Measurements from ENCODE around the gene RET.
"Not testable (repeated sequence)": the region's sequence is repeated elsewhere in the genome, so short reads cannot be mapped to it uniquely, and the experiment has no call there.

RET gene

GRCh38 chr10:43078175-43078985, 1.5 kb downstream of the RET start:
- DNase-seq (ENCODE audit: low read depth in 2 of 2) = no peak

DNA sequence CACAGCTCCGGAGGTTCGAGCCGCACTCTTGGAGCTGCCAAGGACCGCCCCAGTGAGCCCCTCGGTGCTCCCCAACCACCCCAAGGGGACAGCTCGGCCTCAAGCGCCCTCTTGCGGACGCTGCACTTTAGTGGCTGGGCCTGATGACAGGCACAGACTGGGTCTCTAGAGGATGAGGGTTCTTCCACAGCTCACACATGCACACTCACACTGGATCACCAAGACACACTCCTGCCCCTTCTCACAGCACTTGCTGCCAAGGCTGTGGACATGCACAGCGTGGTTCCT, 2.1 kb downstream of the RET start:
- peak in 1 of 2 donors; percentile 26 for DNase-seq (ENCODE audit: low read depth in 2 of 2)

- DNase-seq (ENCODE audit: low read depth in 2 of 2) = no peak
These were observed 3.0 kb downstream of the RET start for GRCh38 chr10:43079856-43080255.

DNA sequence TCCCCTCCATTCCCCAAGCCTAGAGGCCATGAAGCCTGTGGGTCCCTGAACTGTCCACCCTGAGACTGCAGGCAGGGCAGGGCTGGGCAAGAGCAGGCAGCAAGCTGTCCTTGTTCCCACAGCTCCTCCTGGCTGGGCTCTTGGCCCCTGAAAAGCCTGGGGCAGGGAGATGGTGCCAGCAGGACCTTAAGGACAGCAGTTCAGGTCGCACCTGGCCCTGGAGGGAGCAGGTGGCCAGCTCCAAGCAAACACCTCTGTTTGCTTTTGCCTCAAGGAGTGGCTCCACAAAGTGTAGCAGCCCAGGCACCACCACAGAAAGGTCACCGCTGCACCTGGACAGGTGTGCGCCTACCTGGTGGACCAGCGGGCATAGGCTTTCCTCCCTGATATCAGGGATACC, 5.2 kb downstream of the RET start:
- no peak for DNase-seq (ENCODE audit: low read depth in 2 of 2)

DNA sequence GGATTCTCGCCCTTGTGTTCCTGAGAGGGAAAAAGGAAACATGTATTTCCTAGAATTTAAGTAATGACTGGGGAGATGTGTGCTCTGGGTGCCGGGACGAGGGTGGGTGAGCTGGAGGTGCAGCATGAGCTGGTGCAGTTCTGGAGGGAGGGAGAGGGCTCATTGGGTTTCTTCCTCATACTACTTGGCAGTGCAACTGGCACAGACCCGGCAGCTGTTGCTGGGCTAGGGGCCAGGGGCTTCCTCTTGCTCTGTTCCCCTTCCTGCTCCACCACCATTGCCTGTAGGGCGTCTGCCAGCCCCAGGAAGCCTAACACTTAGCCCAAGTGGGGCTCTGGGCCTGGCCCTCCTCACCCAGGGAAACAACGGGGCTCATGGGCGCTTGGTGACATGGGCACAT, 5.9 kb downstream of the RET start:
- no peak for DNase-seq (ENCODE audit: low read depth in 2 of 2)

- DNase-seq (ENCODE audit: low read depth in 2 of 2) = no peak
These were observed 6.9 kb downstream of the RET start for GRCh38 chr10:43083764-43084163.

- DNase-seq (ENCODE audit: low read depth in 2 of 2) = no peak
These were observed 7.9 kb downstream of the RET start for GRCh38 chr10:43084812-43085211.

- DNase-seq (ENCODE audit: low read depth in 2 of 2) = no peak
These were observed 9.6 kb downstream of the RET start for GRCh38 chr10:43086321-43086942.

DNA sequence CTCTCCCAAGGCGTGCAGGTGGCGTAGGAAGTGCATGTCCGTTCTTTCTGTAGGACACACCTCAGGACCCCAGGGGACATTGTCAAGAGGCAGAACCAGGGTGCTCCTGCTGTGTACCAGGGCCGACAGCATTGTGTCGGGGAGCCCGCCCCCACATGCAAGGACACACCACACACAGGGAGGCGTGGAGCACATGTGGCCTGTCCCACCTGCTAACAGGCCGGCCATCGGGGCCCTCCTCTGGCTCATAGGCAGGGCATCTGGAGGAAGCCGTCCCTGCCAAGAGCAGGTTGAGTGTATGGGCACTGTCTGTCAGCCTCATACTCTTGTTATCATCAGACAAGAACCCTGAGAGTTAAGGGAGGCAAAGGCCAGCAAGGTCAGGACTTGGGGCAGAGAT, 12.7 kb downstream of the RET start:
- DNase-seq (ENCODE audit: low read depth in 2 of 2) = no peak

DNA sequence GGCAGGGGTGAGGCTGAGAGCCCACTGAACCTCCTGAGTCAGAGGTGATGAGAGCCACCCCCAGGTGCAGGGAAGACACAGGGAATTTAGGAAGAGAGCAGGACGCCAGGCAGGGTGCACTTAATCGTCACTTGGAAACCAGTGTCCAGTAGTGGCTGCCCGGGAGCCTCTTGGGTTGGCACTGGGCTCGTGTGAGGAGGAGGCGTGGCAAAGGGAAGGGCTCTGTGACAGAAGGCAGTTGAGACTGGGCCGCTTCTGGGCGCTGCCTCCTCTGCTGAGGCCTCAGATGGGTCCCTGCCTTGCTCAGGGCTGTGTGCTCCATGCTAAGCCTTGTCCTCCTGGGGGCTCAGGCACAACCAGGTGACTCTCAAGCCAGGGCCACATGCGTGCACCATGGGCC, 13.3 kb downstream of the RET start:
- DNase-seq (ENCODE audit: low read depth in 2 of 2) = no peak

DNA sequence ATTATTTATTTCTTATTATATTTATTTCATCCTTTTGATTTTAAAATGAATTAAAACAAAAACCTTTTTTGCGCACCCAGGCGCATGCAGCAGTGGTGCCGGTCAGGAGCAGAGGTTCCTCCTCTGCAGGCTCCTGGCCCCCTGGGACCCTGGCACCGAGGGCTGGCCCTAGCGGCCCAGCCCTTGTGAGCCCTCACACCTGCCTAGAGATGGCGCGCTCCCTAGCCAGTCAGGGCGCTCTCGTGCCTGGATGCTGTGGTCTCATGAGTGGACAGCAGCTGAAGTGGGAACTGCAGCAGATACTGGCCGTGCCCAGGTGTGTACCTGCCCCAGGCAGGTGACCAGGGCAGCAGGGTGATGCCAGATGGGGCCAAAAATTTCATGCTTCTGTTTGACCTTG, 13.8 kb downstream of the RET start:
- no peak for DNase-seq (ENCODE audit: low read depth in 2 of 2)

- no peak for DNase-seq (ENCODE audit: low read depth in 2 of 2)
These were observed 15.0 kb downstream of the RET start for GRCh38 chr10:43091846-43092245.

DNA sequence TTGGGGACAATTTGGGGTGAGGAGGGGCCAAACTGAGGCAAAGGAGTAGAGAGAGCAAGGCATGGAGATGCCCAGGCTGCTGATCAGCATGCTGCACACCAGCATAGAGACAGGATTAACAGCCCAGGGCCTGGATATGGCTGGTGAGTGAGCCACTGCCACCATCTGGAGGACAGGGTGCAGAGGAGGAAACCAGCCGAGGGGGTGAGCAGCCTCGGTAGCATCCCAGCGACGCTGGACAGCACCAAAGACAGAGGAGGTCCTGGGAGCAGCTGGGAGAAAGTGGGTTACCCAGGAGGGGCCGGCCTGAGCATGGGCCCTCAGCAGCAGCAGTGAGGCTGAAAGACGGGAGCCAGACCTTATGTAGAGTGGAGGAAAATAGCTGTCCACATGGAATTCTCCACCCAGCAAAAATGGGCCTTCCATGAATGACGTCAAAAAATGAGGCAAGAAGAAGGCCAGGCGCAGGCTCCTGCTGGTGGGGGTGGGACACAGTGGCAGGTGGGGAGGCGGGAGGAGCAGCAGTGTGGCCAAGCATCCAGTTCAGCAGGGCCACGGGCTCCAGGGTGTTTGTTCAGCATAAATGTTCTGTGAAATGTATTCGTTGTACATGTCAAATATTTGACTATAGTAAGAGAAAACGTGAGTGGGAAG, 16.7 kb downstream of the RET start:
- DNase-seq (ENCODE audit: low read depth in 2 of 2) = no peak

DNA sequence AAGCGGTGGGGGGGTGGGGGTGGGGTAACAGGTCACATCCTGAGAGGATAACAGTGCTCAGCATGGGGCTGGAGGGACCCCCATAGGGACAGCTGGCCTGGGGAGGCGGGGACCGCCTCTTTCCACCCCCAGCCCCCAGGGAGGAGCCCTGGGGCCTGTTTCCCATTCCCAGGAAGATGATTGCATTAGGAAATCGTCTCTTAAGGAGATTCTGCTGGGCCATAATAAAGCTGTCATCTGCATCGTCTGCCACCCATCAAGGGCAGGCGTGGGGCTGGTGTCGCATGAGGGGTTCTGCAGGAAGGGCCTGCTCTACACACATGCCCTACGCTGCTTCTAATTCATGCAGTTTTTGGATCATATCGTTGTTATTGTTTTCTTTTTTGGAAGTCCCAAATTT, 17.2 kb downstream of the RET start:
- DNase-seq (ENCODE audit: low read depth in 2 of 2) = no peak

GRCh38 chr10:43099339-43099738, 22.5 kb downstream of the RET start:
- DNase-seq (ENCODE audit: low read depth in 2 of 2) = not testable (repeated sequence)

DNA sequence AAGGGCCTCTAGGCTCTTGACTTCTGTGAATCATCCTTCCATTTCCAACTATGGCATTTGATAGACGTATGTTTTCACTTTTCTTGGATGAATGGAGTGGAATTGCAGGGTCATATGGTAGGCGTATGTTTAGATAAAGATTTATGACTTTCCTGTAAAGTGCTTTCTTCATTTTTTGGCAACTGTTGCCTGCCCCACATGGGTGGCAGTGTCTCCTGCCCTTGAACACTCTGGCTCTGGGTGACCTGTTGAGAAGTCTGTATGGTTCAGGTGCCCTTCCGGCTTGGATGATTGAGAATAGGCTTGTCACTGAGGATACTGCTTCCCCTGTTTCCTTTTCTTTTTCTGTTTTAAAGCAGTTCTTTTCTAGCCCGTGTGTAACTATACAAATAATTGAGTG, 23.1 kb downstream of the RET start:
- no peak for DNase-seq (ENCODE audit: low read depth in 2 of 2)

DNA sequence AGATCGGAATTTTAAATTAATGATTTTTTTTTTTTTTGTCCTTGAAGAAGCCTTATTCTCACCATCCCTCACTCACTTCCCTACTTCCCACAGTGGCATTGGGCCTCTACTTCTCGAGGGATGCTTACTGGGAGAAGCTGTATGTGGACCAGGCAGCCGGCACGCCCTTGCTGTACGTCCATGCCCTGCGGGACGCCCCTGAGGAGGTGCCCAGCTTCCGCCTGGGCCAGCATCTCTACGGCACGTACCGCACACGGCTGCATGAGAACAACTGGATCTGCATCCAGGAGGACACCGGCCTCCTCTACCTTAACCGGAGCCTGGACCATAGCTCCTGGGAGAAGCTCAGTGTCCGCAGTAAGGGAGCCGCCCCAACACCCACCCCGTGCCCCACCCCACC, 23.5 kb downstream of the RET start:
- no peak for DNase-seq (ENCODE audit: low read depth in 2 of 2)

DNA sequence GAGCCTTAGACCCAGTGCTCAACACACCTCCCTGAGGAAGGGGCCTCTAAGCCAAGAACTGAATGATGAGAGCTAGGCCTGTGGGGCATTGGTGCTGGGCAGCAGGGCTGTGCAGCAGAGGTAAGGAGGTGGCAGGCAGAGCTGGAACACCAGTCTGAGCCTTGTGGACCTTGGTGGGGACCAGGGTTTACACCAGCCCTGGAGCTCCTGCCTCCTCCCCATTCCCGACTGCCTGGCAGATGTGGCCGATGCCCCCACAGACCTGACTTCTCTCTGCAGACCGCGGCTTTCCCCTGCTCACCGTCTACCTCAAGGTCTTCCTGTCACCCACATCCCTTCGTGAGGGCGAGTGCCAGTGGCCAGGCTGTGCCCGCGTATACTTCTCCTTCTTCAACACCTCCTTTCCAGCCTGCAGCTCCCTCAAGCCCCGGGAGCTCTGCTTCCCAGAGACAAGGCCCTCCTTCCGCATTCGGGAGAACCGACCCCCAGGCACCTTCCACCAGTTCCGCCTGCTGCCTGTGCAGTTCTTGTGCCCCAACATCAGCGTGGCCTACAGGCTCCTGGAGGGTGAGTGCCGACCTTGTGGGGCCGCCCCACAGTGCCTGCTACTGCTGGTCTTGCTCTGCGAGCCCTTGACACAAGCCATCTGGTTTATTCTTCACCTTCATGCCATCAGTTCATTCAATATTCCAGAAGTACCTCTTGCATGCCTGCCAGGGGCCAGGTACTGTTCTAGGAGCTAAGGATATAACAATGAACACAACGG, 25.4 kb downstream of the RET start:
- DNase-seq (ENCODE audit: low read depth in 2 of 2) = no peak

- peak; percentile 55 to 70 for DNase-seq (ENCODE audit: low read depth in 2 of 2)
These were observed 28.5 kb downstream of the RET start for GRCh38 chr10:43105102-43105955.

- no peak for DNase-seq (ENCODE audit: low read depth in 2 of 2)
These were observed 29.0 kb downstream of the RET start for GRCh38 chr10:43105956-43106229.

- DNase-seq (ENCODE audit: low read depth in 2 of 2) = no peak
These were observed 29.6 kb downstream of the RET start for GRCh38 chr10:43106256-43107091.

Data from stimulated activated CD4-positive, alpha-beta T cell treated with anti-CD3 and anti-CD28 coated beads, Interleukin-15, amount 100 ng/mL, for 48 hours (primary cell).